AG04450 (cell line): ENCODE data around the gene MSMP. TPM values are rescaled to one million over a fixed set of nuclear protein-coding genes. Genes with fewer than 3 reads are reported as not detected.

Experiments used
- CTCF ChIA-PET: fragments of 300-600, 350-600 bp; formaldehyde crosslinking; extraction: SDS; loops from one replicate; lab custom pipeline; 2022; ENCODE audit warnings: antibody characterized with exemption, inconsistent platforms; lab: Charles Lee
- POLR2A ChIA-PET: fragments of 350-600 bp; formaldehyde crosslinking; extraction: SDS; loops from one replicate; lab custom pipeline; 2021; ENCODE audit warnings: antibody characterized with exemption, inconsistent platforms; lab: Yijun Ruan, JAX
- DNase-seq: peaks from one replicate; pipeline ENCODE4 v3.0.0-alpha.2; 2011; ENCODE audit warnings: low read depth, low spot score
- H3K27ac ChIP-seq: one replicate; pipeline ENCODE4 v1.5.1; 2012; ENCODE audit warnings: low read depth, low read length, control low read depth
- H3K27me3 ChIP-seq: one replicate; pipeline ENCODE4 v1.6.0; 2012; ENCODE audit warnings: low read length; ENCODE audit not compliant: control insufficient read depth, insufficient read depth
- H3K4me3 ChIP-seq: 2 replicates; pipeline ENCODE4 v1.5.1; 2011; ENCODE audit warnings: mild to moderate bottlenecking, low read depth, low read length, control low read depth
- H3K9me3 ChIP-seq: 2 replicates; pipeline ENCODE4 v1.5.1; 2012; ENCODE audit warnings: low read length; ENCODE audit not compliant: control insufficient read depth, insufficient read depth
- CTCF ChIP-seq: IDR thresholded peaks from 2 replicates; pipeline ENCODE4 v1.5.1; 2011; ENCODE audit warnings: low read depth, low read length, control low read depth, inconsistent platforms
- polyA plus RNA-seq: library from polyadenylated mRNA; depleted of rRNA; stranded (reverse); fragments of >200 nt; gene quantifications from 2 replicates; pipeline ENCODE4 v1.2.3, GENCODE V29; 2011

Gene MSMP
- polyA plus RNA-seq, 1 experiment = not detected

DNA sequence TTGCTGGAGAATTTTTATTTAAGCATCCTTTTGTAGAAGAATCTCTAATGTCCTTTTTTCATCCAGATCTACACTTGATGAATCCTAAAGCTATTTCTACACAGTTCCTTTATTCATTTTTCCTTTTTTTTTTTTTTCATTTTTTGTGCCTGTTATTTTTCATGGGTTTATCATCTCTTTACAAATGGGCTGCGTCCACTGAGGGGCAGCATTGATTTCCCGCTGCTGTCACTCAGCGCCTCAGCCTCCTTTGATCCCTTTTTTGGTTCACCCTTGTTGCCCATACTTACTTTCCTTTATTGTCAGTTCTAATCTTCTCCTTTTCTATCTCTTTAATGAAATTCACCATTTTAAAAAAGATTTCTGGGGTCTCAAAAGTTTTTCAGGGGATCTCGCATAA is 5.7 kb upstream of the MSMP start:
- CTCF ChIA-PET = interaction anchor here (0.6 to 1.2 kb wide), 3 partner anchors 24 to 113 kb away, joined by 3 to 5 read pairs (median 3); no protein-coding TSS in a partner anchor
- Histone ChIP-seq H3K27ac (no peak overlapping the region), H3K9me3 (no peaks in the 10 kb centered on the region), H3K4me3 (no peak overlapping the region), H3K27me3 (peaks cover 14% of the 10 kb centered on the region)
- POLR2A ChIA-PET = no interaction called here
- DNase-seq = no peak
- TF ChIP-seq CTCF = no peak

- TF ChIP-seq CTCF = no peak
- H3K9me3 ChIP-seq = no peaks in the 10 kb centered on the region
- peaks cover 11% of the 10 kb centered on the region for H3K27me3 ChIP-seq
- H3K4me3 ChIP-seq = no peak overlapping the region
- DNase-seq = no peak
- ChIA-PET POLR2A (interaction anchor here (0.6 to 1.1 kb wide), 3 partner anchors 10 to 69 kb away, joined by 3 read pairs; partner anchors contain the start of genes GBA2 and RGP1), CTCF (interaction anchor here (1.4 kb wide), 1 partner anchor 124 kb away, joined by 6 read pairs; no protein-coding TSS in a partner anchor)
- no peak overlapping the region for H3K27ac ChIP-seq
Observed at GRCh38 chr9:35758475-35759050, 4.5 kb upstream of the MSMP start.

- Histone ChIP-seq H3K27me3 (peaks cover 7% of the 10 kb centered on the region), H3K27ac (no peak overlapping the region), H3K9me3 (no peaks in the 10 kb centered on the region), H3K4me3 (no peak overlapping the region)
- TF ChIP-seq CTCF = no peak
- ChIA-PET POLR2A (no interaction called here), CTCF (interaction anchor here (1.4 kb wide), 1 partner anchor 124 kb away, joined by 6 read pairs; no protein-coding TSS in a partner anchor)
- no peak for DNase-seq
Observed at GRCh38 chr9:35757892-35758275, 3.8 kb upstream of the MSMP start.

- H3K4me3 ChIP-seq = peak overlapping the region; percentile 35
- ChIA-PET CTCF (interaction anchor here (0.6 to 1.9 kb wide), 8 partner anchors 12 to 399 kb away, joined by 3 to 10 read pairs (median 4); no protein-coding TSS in a partner anchor), POLR2A (interaction anchor here (1.5 kb wide), 1 partner anchor 27 kb away, joined by 3 read pairs; no protein-coding TSS in a partner anchor)
- no peak for DNase-seq
- no peak for TF ChIP-seq CTCF
- H3K9me3 ChIP-seq = no peaks in the 10 kb centered on the region
- peaks cover 7% of the 10 kb centered on the region for H3K27me3 ChIP-seq
- H3K27ac ChIP-seq = no peak overlapping the region
Observed at GRCh38 chr9:35757226-35757891, 3.3 kb upstream of the MSMP start.
